NCI-H446 (cell line): Measurements from ENCODE around the gene DDX55.
"Not testable (repeated sequence)": the region's sequence is repeated elsewhere in the genome, so short reads cannot be mapped to it uniquely, and the experiment has no call there.

ENCODE experiments used
- DNase-seq, 2 experiments: peaks; one replicate each; lab custom pipeline; 2025; lab: John Stamatoyannopoulos, UW

The DDX55 gene

GRCh38 chr12:123601602-123602489, at the start of gene DDX55:
TSS of gene DDX55 (plus strand) at chr12:123602099. CDS start at chr12:123602149, 50 bp downstream.
- peak; percentile 60 to 87 for DNase-seq

- DNase-seq: not testable (repeated sequence)
Measured at GRCh38 chr12:123554136-123554535, 47.8 kb upstream of the DDX55 start.

GRCh38 chr12:123554843-123555242, 47.1 kb upstream of the DDX55 start:
- not testable (repeated sequence) for DNase-seq

- not testable (repeated sequence) for DNase-seq
Measured at GRCh38 chr12:123558487-123558886, 43.4 kb upstream of the DDX55 start.

- DNase-seq: no peak
Measured at GRCh38 chr12:123559468-123559867, 42.4 kb upstream of the DDX55 start.

- peak; percentile 20 to 52 for DNase-seq
Measured at GRCh38 chr12:123571343-123571813, 30.5 kb upstream of the DDX55 start.

GRCh38 chr12:123572391-123572790, 29.5 kb upstream of the DDX55 start:
- no peak for DNase-seq

- no peak for DNase-seq
Measured at GRCh38 chr12:123573870-123574269, 28.0 kb upstream of the DDX55 start.

GRCh38 chr12:123576611-123577010, 25.3 kb upstream of the DDX55 start:
- no peak for DNase-seq

- DNase-seq: no peak
Measured at GRCh38 chr12:123578243-123578642, 23.7 kb upstream of the DDX55 start.

GRCh38 chr12:123578829-123579228, 23.1 kb upstream of the DDX55 start:
- DNase-seq: not testable (repeated sequence)

- DNase-seq: no peak
Measured at GRCh38 chr12:123580772-123581171, 21.1 kb upstream of the DDX55 start.

GRCh38 chr12:123591702-123592481, 10.0 kb upstream of the DDX55 start:
- DNase-seq: no peak

GRCh38 chr12:123595729-123596128, 6.2 kb upstream of the DDX55 start:
- no peak for DNase-seq

GRCh38 chr12:123597100-123597499, 4.8 kb upstream of the DDX55 start:
- DNase-seq: no peak

GRCh38 chr12:123598522-123598921, 3.4 kb upstream of the DDX55 start:
- DNase-seq: no peak

- no peak for DNase-seq
Measured at GRCh38 chr12:123599310-123599709, 2.6 kb upstream of the DDX55 start.

- DNase-seq: no peak
Measured at GRCh38 chr12:123599721-123600120, 2.2 kb upstream of the DDX55 start.

- no peak for DNase-seq
Measured at GRCh38 chr12:123602651-123603195, 824 bp downstream of the DDX55 start.

- not testable (repeated sequence) for DNase-seq
Measured at GRCh38 chr12:123603495-123603894, 1.6 kb downstream of the DDX55 start.

- no peak for DNase-seq
Measured at GRCh38 chr12:123607756-123608155, 5.9 kb downstream of the DDX55 start.

- peak in 1 of 2 experiments; percentile 32 for DNase-seq
Measured at GRCh38 chr12:123608182-123608581, 6.3 kb downstream of the DDX55 start.
